Thyroid gland (tissue), 4 donors: ENCODE results near the gene PAK2. TPM values are rescaled to one million over a fixed set of nuclear protein-coding genes. Genes with fewer than 3 reads are reported as not detected.

ENCODE experiments used
- DNase-seq, 2 donors: peaks; one replicate each; pipeline ENCODE4 v3.0.0-alpha.2; 2019
- H3K27ac ChIP-seq, 3 donors: fragments of 200-600 bp; sonication (generic); 1 replicate in 2 of 3; 2 replicates in 1 of 3; pipeline ENCODE4 v1.5.1; 2016 to 2019; ENCODE audit warnings: mild to moderate bottlenecking in 1 of 3, moderate library complexity in 1 of 3
- H3K27me3 ChIP-seq: fragments of 200-600 bp; sonication (generic); one replicate; pipeline ENCODE4 v1.5.1; 2019
- H3K36me3 ChIP-seq, 2 donors: fragments of 200-600 bp; sonication (generic); one replicate each; pipeline ENCODE4 v1.5.1; 2016 to 2019
- H3K4me1 ChIP-seq, 2 donors: fragments of 200-600 bp; sonication (generic); one replicate each; pipeline ENCODE4 v1.5.1; 2017 to 2019
- H3K4me3 ChIP-seq, 3 donors: fragments of 200-600 bp; sonication (generic); replicated peaks in 1 of 3; 1 replicate in 2 of 3; 2 replicates in 1 of 3; pipeline ENCODE4 v1.5.1; 2016; ENCODE audit warnings: mild to moderate bottlenecking in 1 of 3
- H3K9me3 ChIP-seq: fragments of 200-600 bp; sonication (generic); one replicate; pipeline ENCODE4 v1.5.1; 2017
- CTCF ChIP-seq, 6 experiments: fragments of 200-600 bp in 3 of 6; fragments of 450-650 bp in 3 of 6; sonication (generic) in 3 of 6; IDR thresholded peaks; one replicate each; pipeline ENCODE4 v1.5.1; 2016 to 2019; ENCODE audit warnings: antibody characterized with exemption in 6 of 6, mild to moderate bottlenecking in 2 of 6, inconsistent platforms in 1 of 6, moderate library complexity in 1 of 6
- POLR2A ChIP-seq, 2 donors: fragments of 450-650 bp; IDR thresholded peaks; one replicate each; pipeline ENCODE4 v1.6.1; 2017; ENCODE audit warnings: antibody characterized with exemption in 2 of 2, mild to moderate bottlenecking in 2 of 2, moderate library complexity in 1 of 2
- WGBS, 2 donors: methylation state at CpG; one replicate each; pipeline ENCODE4 v1.1.5; 2017; 5-methylcytosine and 5-hydroxymethylcytosine counted together
- intact Hi-C: fragments of 100-400 bp; cut with DNase I; formaldehyde crosslinking; loops from one replicate; pipeline ENCODE4 v1.15.1; 2023
- total RNA-seq, 4 donors: library from RNA; depleted of rRNA; stranded (reverse); fragments of >200 nt; gene quantifications; one replicate each; pipeline ENCODE4 v1.2.3, GENCODE V29; 2016

Gene PAK2
- total RNA-seq: 10 to 100 TPM; 29.9 to 43.8 (median 39.0) TPM

GRCh38 chr3:196739671-196740480 is at the start of gene PAK2:
PAK2 (plus strand) TSS chr3:196739857; CDS start chr3:196782647, 42,790 bp downstream.
- WGBS, 2 donors: 0 to 1% methylated on average over 17 to 38 of the region's 86 CpGs
- no peaks in the 10 kb centered on the region for H3K27me3 ChIP-seq
- peak within 1 kb of the TSS; percentile 18 to 99 (median 73) for H3K4me3 ChIP-seq
- intact Hi-C loops: no loop called here
- H3K36me3 ChIP-seq: no peaks in the 10 kb centered on the region
- peak within 1 kb of the TSS; percentile 76 to 93 (median 93) for H3K27ac ChIP-seq
- H3K4me1 ChIP-seq: peaks cover 7 to 15% of the 10 kb centered on the region in 2 donors
- TF ChIP-seq POLR2A (IDR thresholded peaks at IDR 0.05) (peak in 1 of 2 donors; percentile 65), CTCF (IDR thresholded peaks at IDR 0.05) (peak in 1 of 6 experiments; percentile 14)
- peak; percentile 89 for DNase-seq
- H3K9me3 ChIP-seq: no peaks in the 10 kb centered on the region

GRCh38 chr3:196689941-196690660 is 49.6 kb upstream of the PAK2 start:
- Histone ChIP-seq H3K4me1 (peaks cover 0 to 4% of the 10 kb centered on the region in 2 donors), H3K27ac (no peak overlapping the region), H3K36me3 (no peaks in the 10 kb centered on the region), H3K27me3 (no peaks in the 10 kb centered on the region), H3K9me3 (no peaks in the 10 kb centered on the region), H3K4me3 (no peak overlapping the region)
- TF ChIP-seq POLR2A (IDR thresholded peaks at IDR 0.05): no peak
- no peak for TF ChIP-seq CTCF (IDR thresholded peaks at IDR 0.05)
- DNase-seq: no peak
- intact Hi-C loops: no loop called here
- 85 to 89% methylated on average over 17 of the region's 17 CpGs for WGBS, 2 donors

GRCh38 chr3:196691386-196691785 is 48.3 kb upstream of the PAK2 start:
- TF ChIP-seq CTCF (IDR thresholded peaks at IDR 0.05): no peak
- TF ChIP-seq POLR2A (IDR thresholded peaks at IDR 0.05): no peak
- Histone ChIP-seq H3K27ac (no peak overlapping the region), H3K9me3 (no peaks in the 10 kb centered on the region), H3K4me1 (peaks cover 0 to 4% of the 10 kb centered on the region in 2 donors), H3K27me3 (no peaks in the 10 kb centered on the region), H3K4me3 (no peak overlapping the region), H3K36me3 (no peaks in the 10 kb centered on the region)
- 77 to 88% methylated on average over 8 of the region's 8 CpGs for WGBS, 2 donors
- no peak for DNase-seq
- intact Hi-C loops: no loop called here

- no peaks in the 10 kb centered on the region for H3K27me3 ChIP-seq
- no peak for DNase-seq
- no peaks in the 10 kb centered on the region for H3K9me3 ChIP-seq
- intact Hi-C loops: no loop called here
- WGBS, 2 donors: 8 to 33% methylated on average over 1 of the region's 1 CpG
- TF ChIP-seq CTCF (IDR thresholded peaks at IDR 0.05): no peak
- TF ChIP-seq POLR2A (IDR thresholded peaks at IDR 0.05): no peak
- H3K4me3 ChIP-seq: no peak overlapping the region
- no peak overlapping the region for H3K27ac ChIP-seq
- H3K4me1 ChIP-seq: no peaks in the 10 kb centered on the region
- H3K36me3 ChIP-seq: no peaks in the 10 kb centered on the region
Observed at GRCh38 chr3:196694202-196694638, 45.4 kb upstream of the PAK2 start.
